WTC11 (cell line): Measurements from ENCODE around the gene BACH2. TPM values are rescaled to one million over a fixed set of nuclear protein-coding genes. Genes with fewer than 3 reads are reported as not detected.

Source experiments
- ATAC-seq: fragments of 200-7000 bp; cut with Tn5 transposase; 2 replicates; pipeline ENCODE4 v1.10.0; 2021; ENCODE audit warnings: mild to moderate bottlenecking, moderate library complexity
- CTCF ChIA-PET: fragments of 300-600 bp; sonication (Branson Sonifier 250); formaldehyde crosslinking; loops from one replicate; lab custom pipeline; 2021; ENCODE audit warnings: antibody characterized with exemption; lab: Charles Lee
- POLR2A ChIA-PET: fragments of 350-600 bp; sonication (Branson Sonifier 250); formaldehyde crosslinking; loops from one replicate; lab custom pipeline; 2021; ENCODE audit warnings: antibody characterized with exemption; lab: Charles Lee
- DNase-seq: peaks from one replicate; pipeline ENCODE4 v3.0.0; 2021; ENCODE audit warnings: low spot score
- H3K27ac Mint-ChIP-seq: 2 replicates; pipeline ENCODE4 v1.8.0; 2021; ENCODE audit warnings: mixed read lengths
- H3K27me3 Mint-ChIP-seq: 2 replicates; pipeline ENCODE4 v1.8.0; 2021; ENCODE audit warnings: low read depth, mild to moderate bottlenecking, moderate library complexity, mixed read lengths
- H3K36me3 Mint-ChIP-seq: 2 replicates; pipeline ENCODE4 v1.8.0; 2021; ENCODE audit warnings: mixed read lengths
- H3K4me1 Mint-ChIP-seq: 2 replicates; pipeline ENCODE4 v1.8.0; 2022; ENCODE audit warnings: mixed read lengths
- H3K4me3 Mint-ChIP-seq: 2 replicates; pipeline ENCODE4 v1.8.0; 2021; ENCODE audit warnings: mild to moderate bottlenecking, moderate library complexity, mixed read lengths
- H3K9me3 Mint-ChIP-seq: 2 replicates; pipeline ENCODE4 v1.8.0; 2021; ENCODE audit warnings: mixed read lengths
- ATF1 ChIP-seq: sonication (generic); formaldehyde crosslinking; IDR thresholded peaks from 2 replicates; pipeline ENCODE4 v1.8.1; 2023; ENCODE audit warnings: mild to moderate bottlenecking, moderate library complexity, missing genetic modification reagents
- CDX4 ChIP-seq: fragments of 250-450 bp; sonication (Bioruptor Pico); IDR thresholded peaks from 2 replicates; pipeline ENCODE4 v1.9.0; 2021; ENCODE audit warnings: moderate library complexity, mild to moderate bottlenecking, inconsistent platforms, borderline replicate concordance
- FOXP4 ChIP-seq: sonication (generic); formaldehyde crosslinking; IDR thresholded peaks from 2 replicates; pipeline ENCODE4 v1.8.0; 2022; ENCODE audit warnings: mild to moderate bottlenecking, missing genetic modification reagents
- IRF1 ChIP-seq: sonication (generic); formaldehyde crosslinking; IDR thresholded peaks from 2 replicates; pipeline ENCODE4 v1.8.0; 2023; ENCODE audit warnings: missing genetic modification reagents
- IRF2 ChIP-seq: sonication (generic); formaldehyde crosslinking; IDR thresholded peaks from 2 replicates; pipeline ENCODE4 v1.8.0; 2022; ENCODE audit warnings: low read depth, missing genetic modification reagents, borderline replicate concordance
- JAZF1 ChIP-seq: fragments of 250-450 bp; sonication (Bioruptor Pico); IDR thresholded peaks from 2 replicates; pipeline ENCODE4 v1.9.0; 2021; ENCODE audit warnings: moderate library complexity, mild to moderate bottlenecking, inconsistent platforms
- KAT7 ChIP-seq: sonication (generic); formaldehyde crosslinking; IDR thresholded peaks from 2 replicates; pipeline ENCODE4 v1.8.1; 2023; ENCODE audit warnings: missing genetic modification reagents, mild to moderate bottlenecking, borderline replicate concordance
- NFE2L1 ChIP-seq: sonication (generic); formaldehyde crosslinking; IDR thresholded peaks from 2 replicates; pipeline ENCODE4 v1.8.1; 2023; ENCODE audit warnings: missing genetic modification reagents
- NFYB ChIP-seq: sonication (generic); formaldehyde crosslinking; conservative IDR thresholded peaks from 2 replicates; pipeline ENCODE4 v1.8.0; 2022; ENCODE audit warnings: low read depth, missing genetic modification reagents
- NR2C2 ChIP-seq: sonication (generic); formaldehyde crosslinking; IDR thresholded peaks from 2 replicates; pipeline ENCODE4 v1.8.0; 2022; ENCODE audit warnings: mild to moderate bottlenecking, missing genetic modification reagents
- NR3C1 ChIP-seq: sonication (generic); formaldehyde crosslinking; conservative IDR thresholded peaks from 2 replicates; pipeline ENCODE4 v1.8.1; 2023; ENCODE audit warnings: low read depth, mild to moderate bottlenecking, missing genetic modification reagents
- OVOL2 ChIP-seq: fragments of 250-450 bp; sonication (Bioruptor Pico); IDR thresholded peaks from 2 replicates; pipeline ENCODE4 v1.9.0; 2021; ENCODE audit warnings: mild to moderate bottlenecking, borderline replicate concordance
- PRDM15 ChIP-seq: sonication (generic); formaldehyde crosslinking; IDR thresholded peaks from 2 replicates; pipeline ENCODE4 v1.8.0; 2022; ENCODE audit warnings: missing genetic modification reagents
- STAT6 ChIP-seq: sonication (generic); formaldehyde crosslinking; conservative IDR thresholded peaks from 2 replicates; pipeline ENCODE4 v1.8.1; 2023; ENCODE audit warnings: mild to moderate bottlenecking, low read depth, missing genetic modification reagents, moderate library complexity
- ZNF263 ChIP-seq: sonication (generic); formaldehyde crosslinking; IDR thresholded peaks from 2 replicates; pipeline ENCODE4 v1.8.1; 2022; ENCODE audit warnings: low read depth, mild to moderate bottlenecking, moderate library complexity, missing genetic modification reagents
- ZNF425 ChIP-seq: fragments of 250-450 bp; sonication (Bioruptor Pico); conservative IDR thresholded peaks from 2 replicates; pipeline ENCODE4 v1.9.0; 2021; ENCODE audit warnings: mild to moderate bottlenecking
- total RNA-seq: library from RNA; stranded (reverse); gene quantifications from 3 replicates; pipeline ENCODE4 v1.2.3, GENCODE V29; 2021

Gene BACH2
- total RNA-seq, 1 experiment from 2014 or later = 5.9 TPM

GRCh38 chr6:90097356-90097755 lies 199.3 kb downstream of the BACH2 start:
- Mint-ChIP-seq H3K27ac (no peak overlapping the region), H3K4me3 (no peak overlapping the region), H3K36me3 (no peaks in the 10 kb centered on the region), H3K9me3 (no peaks in the 10 kb centered on the region), H3K27me3 (no peaks in the 10 kb centered on the region), H3K4me1 (no peaks in the 10 kb centered on the region)
- CTCF ChIA-PET = interaction anchor here (1.9 kb wide), 1 partner anchor 382 kb away, joined by 7 read pairs; no protein-coding TSS in a partner anchor
- DNase-seq (no peak), ATAC-seq (no peak)
- TF ChIP-seq JAZF1 = no peak
- no peak for TF ChIP-seq FOXP4 (CRISPR knock-in tag)
- TF ChIP-seq NFE2L1 (CRISPR knock-in tag) = no peak
- no peak for TF ChIP-seq NR2C2
- no peak for TF ChIP-seq PRDM15 (CRISPR knock-in tag)
- TF ChIP-seq STAT6 (CRISPR knock-in tag) = no peak
- no peak for TF ChIP-seq NR3C1 (CRISPR knock-in tag)
- TF ChIP-seq IRF2 (CRISPR knock-in tag) = no peak
- no peak for TF ChIP-seq NFYB (CRISPR knock-in tag)
- TF ChIP-seq ZNF425 (CRISPR knock-in tag) = no peak
- no peak for TF ChIP-seq OVOL2 (CRISPR knock-in tag)
- no peak for TF ChIP-seq ATF1
- no peak for TF ChIP-seq KAT7 (CRISPR knock-in tag)
- TF ChIP-seq IRF1 = no peak
- POLR2A ChIA-PET = no interaction called here

GRCh38 chr6:90096818-90097217 lies 199.8 kb downstream of the BACH2 start:
- Mint-ChIP-seq H3K27ac (no peak overlapping the region), H3K27me3 (no peaks in the 10 kb centered on the region), H3K4me1 (no peaks in the 10 kb centered on the region), H3K36me3 (no peaks in the 10 kb centered on the region), H3K9me3 (no peaks in the 10 kb centered on the region), H3K4me3 (no peak overlapping the region)
- ChIA-PET CTCF (interaction anchor here (1.9 kb wide), 1 partner anchor 382 kb away, joined by 7 read pairs; no protein-coding TSS in a partner anchor), POLR2A (no interaction called here)
- TF ChIP-seq CDX4 (CRISPR knock-in tag) (no peak), ZNF263 (CRISPR knock-in tag) (no peak)
- ATAC-seq (no peak), DNase-seq (no peak)
